IMR-90 (cell line): Measurements from ENCODE around the gene GPER1.

Experiments
- CEBPB ChIP-seq: IDR thresholded peaks from 2 replicates; pipeline ENCODE4 v1.6.1; 2012; ENCODE audit warnings: low read depth, low read length, improper control_type of control experiment
- FOS ChIP-seq: fragments of 150-350 bp; IDR thresholded peaks from 2 replicates; pipeline ENCODE4 v1.6.1; 2016; ENCODE audit warnings: low read depth, low read length
- MAFK ChIP-seq: IDR thresholded peaks from 2 replicates; pipeline ENCODE4 v1.6.1; 2012; ENCODE audit warnings: low read depth, low read length, improper control_type of control experiment
- MXI1 ChIP-seq: IDR thresholded peaks from 2 replicates; pipeline ENCODE4 v1.6.1; 2012; ENCODE audit warnings: low read depth, mild to moderate bottlenecking, low read length, moderate library complexity, borderline replicate concordance
- POLR2A ChIP-seq: IDR thresholded peaks from 2 replicates; pipeline ENCODE4 v1.6.1; 2012; ENCODE audit warnings: mild to moderate bottlenecking, low read depth, low read length
- RAD21 ChIP-seq: IDR thresholded peaks from 2 replicates; pipeline ENCODE4 v1.6.1; 2012; ENCODE audit warnings: low read length, improper control_type of control experiment
- RCOR1 ChIP-seq: IDR thresholded peaks from 2 replicates; pipeline ENCODE4 v1.6.1; 2012; ENCODE audit warnings: mild to moderate bottlenecking, low read length, improper control_type of control experiment; ENCODE audit not compliant: insufficient replicate concordance
- TF ChIP-seq, protein P1 (sequence below): fragments of 150-350 bp; IDR thresholded peaks from 2 replicates; pipeline ENCODE4 v1.6.1; 2016; ENCODE audit warnings: low read depth, mild to moderate bottlenecking, low read length, moderate library complexity, borderline replicate concordance
- TF ChIP-seq, protein P2 (sequence below): conservative IDR thresholded peaks from 2 replicates; pipeline ENCODE4 v1.5.1; 2012; ENCODE audit warnings: mild to moderate bottlenecking, low read depth, low read length, improper control_type of control experiment

DNA sequence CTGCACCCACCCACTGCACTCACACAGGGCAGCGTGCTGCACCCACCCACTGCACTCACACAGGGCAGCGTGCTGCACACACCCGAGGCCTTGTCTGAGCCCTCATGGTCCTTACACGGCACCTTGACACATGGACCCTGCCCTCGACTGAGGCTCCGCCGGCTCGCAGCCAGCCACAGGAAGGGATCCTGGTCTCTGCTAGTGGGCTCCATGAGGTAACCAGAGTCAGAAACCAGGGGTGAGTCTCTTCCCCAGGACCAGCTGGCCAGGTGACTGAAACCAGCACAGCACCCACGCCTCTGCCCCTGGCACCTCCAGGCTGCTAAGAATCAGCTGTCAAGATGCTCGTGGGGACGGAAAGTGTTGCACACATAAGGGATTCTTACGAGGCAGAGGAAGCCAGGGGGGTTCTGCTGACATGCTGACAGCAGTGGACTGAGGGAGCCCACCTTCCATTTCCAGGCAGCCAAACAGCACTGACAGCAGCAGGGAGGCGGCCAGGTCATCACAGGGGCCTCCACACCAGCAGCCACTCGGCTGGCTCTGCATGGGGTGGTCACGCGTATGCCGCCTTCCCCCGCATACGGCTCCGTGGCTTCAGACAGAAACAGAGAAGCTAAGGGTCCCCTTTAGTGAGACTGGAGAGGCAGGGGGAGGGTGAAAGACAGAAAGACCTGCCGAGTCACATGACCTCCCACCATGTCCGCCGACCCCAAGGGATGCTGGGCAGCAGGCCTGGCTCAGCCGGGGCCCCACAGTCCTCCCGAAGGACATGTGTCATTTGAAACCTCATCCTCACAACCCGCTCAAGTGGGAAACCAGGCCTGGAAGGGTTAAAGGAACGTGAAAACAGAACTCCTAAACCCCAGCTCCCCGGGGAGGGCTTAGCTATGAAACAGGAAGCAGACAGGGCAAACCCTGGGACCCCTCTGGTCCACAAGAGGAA, 34.2 kb downstream of the GPER1 start:
- TF ChIP-seq, protein P1, sequence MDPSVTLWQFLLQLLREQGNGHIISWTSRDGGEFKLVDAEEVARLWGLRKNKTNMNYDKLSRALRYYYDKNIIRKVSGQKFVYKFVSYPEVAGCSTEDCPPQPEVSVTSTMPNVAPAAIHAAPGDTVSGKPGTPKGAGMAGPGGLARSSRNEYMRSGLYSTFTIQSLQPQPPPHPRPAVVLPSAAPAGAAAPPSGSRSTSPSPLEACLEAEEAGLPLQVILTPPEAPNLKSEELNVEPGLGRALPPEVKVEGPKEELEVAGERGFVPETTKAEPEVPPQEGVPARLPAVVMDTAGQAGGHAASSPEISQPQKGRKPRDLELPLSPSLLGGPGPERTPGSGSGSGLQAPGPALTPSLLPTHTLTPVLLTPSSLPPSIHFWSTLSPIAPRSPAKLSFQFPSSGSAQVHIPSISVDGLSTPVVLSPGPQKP = no peak
- TF ChIP-seq, protein P2, sequence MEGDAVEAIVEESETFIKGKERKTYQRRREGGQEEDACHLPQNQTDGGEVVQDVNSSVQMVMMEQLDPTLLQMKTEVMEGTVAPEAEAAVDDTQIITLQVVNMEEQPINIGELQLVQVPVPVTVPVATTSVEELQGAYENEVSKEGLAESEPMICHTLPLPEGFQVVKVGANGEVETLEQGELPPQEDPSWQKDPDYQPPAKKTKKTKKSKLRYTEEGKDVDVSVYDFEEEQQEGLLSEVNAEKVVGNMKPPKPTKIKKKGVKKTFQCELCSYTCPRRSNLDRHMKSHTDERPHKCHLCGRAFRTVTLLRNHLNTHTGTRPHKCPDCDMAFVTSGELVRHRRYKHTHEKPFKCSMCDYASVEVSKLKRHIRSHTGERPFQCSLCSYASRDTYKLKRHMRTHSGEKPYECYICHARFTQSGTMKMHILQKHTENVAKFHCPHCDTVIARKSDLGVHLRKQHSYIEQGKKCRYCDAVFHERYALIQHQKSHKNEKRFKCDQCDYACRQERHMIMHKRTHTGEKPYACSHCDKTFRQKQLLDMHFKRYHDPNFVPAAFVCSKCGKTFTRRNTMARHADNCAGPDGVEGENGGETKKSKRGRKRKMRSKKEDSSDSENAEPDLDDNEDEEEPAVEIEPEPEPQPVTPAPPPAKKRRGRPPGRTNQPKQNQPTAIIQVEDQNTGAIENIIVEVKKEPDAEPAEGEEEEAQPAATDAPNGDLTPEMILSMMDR = no peak
- TF ChIP-seq CEBPB (no peak), MXI1 (no peak), POLR2A (no peak), MAFK (no peak), FOS (no peak), RCOR1 (no peak), RAD21 (no peak)
